Skin of body (tissue), 2 donors: ENCODE measurements around the gene SUDS3. TPM values are rescaled to one million over a fixed set of nuclear protein-coding genes. Genes with fewer than 3 reads are reported as not detected.
"Not testable (repeated sequence)": the region's sequence is repeated elsewhere in the genome, so short reads cannot be mapped to it uniquely, and the experiment has no call there.

Source experiments
- DNase-seq: peaks from one replicate; lab custom pipeline; 2025; lab: John Stamatoyannopoulos, UW
- total RNA-seq: library from RNA; depleted of rRNA; stranded (reverse); fragments of >200 nt; gene quantifications from one replicate; pipeline ENCODE4 v1.2.3, GENCODE V29; 2014

SUDS3 gene, protein sequence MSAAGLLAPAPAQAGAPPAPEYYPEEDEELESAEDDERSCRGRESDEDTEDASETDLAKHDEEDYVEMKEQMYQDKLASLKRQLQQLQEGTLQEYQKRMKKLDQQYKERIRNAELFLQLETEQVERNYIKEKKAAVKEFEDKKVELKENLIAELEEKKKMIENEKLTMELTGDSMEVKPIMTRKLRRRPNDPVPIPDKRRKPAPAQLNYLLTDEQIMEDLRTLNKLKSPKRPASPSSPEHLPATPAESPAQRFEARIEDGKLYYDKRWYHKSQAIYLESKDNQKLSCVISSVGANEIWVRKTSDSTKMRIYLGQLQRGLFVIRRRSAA
- 40.9 TPM for total RNA-seq

DNA sequence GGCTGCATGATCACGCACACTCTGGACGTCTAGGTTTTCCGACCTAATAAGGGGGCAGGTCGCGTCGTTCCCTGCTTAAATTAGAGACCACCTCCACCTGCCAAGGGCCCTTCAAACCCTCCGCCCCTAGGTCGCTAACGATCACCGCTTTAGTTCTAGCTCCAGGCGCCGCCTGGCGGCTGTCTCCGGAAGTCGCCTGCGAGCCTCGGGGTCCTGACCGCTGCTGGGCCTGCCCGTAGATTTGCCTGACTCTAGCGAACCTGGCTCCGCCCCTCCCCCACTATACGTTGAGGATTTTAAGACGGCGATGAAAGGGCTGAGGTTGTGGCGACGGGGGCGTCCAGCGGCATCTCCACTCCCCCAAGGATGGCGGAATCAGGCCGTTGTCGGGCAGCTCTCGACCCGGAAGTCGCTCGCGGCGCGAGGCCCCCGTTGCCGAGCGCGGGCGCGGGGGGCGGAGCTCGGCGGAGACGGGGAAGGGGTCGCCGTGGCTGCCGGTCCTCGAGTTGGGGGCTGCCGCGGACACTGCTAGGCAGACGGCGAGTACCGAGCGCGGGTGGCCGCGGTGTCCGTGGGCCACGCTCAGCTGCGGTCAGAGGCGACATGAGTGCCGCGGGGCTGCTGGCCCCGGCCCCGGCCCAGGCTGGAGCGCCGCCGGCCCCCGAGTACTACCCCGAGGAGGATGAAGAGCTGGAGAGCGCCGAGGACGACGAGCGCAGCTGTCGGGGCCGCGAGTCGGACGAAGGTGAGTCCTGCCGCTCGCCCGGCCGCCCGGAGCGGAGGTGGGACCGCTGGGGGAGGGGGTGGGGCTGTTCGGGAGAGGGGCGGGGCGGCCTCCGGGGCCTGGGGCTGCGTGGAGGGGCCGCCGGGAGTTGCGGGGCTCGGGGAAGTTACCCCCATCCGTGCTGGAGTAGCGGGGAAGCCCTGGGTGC, at the start of gene SUDS3:
Gene SUDS3 (plus strand): TSS at position 467 of the 932 bp plus-strand sequence. CDS start 137 bp downstream, at position 604.
- peak; percentile 87 for DNase-seq

DNA sequence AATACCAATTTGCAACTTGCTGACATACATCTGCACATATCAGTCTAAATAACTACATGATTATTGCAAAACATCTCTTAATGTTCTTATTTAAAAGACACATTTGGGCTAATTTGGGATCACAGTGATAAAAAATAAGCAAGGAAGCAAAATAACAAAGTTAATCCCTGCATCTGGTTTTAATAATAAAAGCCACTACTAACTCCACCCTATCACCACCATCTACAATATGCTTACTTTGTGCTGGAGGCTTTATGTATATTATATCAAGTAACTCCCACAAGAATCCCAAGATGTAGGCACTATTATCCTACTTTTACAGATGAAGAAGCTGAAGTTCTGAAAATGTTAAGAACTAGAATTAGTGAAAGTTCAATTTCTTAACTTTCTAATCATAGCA, 49.4 kb upstream of the SUDS3 start:
- peak; percentile 40 for DNase-seq

DNA sequence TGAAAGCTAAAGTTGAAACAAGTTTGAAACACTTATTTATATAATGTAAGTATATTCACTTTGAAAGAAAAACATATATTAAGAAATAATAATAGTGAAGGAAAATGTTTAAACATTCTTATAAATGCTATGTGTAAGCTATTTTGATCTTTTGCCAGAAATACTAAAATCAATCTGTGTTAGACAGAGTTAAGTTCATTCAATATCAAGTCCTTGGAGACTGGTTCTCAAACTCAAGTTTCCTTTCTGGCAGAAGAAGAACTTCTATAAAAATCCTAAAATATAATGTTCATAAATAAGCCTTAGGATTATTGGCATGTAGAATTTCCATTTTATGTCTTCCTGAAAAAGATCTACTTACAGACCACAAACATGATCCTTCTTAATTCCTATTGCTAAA, 49.0 kb upstream of the SUDS3 start:
- DNase-seq: peak; percentile 33

DNA sequence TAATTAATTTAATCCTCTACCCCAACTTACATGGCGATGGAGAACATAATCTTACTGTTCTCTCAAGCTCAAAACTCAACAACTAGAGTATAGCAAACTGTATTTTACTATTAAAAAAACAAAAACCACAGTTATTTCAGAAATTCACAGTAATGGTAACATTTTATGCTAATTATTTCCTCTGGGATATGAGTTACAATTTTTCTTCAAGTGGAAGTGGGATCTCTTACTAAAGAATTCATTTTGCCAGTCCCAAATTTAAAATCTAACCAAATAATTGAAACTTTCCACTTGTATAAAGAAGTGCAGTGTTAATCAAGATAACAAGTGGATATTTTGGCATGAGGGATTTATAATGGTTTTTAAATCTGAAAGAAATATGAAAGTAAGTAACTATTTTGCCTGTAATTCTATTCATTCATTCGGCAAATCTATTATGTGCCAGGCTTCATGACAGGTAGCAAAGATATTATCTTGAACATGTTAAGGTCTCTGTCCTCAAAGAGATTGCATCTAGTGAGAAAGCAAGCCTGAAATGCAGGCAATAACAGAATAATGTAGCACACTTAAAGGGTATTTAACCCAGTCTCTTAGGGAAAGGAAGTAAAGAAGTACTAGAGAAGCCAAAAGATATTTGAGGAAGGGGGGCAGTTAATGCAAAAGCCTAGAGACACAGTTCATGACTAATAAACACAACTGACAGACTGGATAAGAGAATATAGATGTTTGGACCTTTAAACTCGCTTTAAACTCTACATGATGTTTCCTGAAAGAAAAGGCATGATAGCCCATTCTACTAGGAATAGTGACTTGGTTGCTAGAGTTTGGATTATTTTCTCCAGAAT, 47.6 kb upstream of the SUDS3 start:
- DNase-seq: no peak

DNA sequence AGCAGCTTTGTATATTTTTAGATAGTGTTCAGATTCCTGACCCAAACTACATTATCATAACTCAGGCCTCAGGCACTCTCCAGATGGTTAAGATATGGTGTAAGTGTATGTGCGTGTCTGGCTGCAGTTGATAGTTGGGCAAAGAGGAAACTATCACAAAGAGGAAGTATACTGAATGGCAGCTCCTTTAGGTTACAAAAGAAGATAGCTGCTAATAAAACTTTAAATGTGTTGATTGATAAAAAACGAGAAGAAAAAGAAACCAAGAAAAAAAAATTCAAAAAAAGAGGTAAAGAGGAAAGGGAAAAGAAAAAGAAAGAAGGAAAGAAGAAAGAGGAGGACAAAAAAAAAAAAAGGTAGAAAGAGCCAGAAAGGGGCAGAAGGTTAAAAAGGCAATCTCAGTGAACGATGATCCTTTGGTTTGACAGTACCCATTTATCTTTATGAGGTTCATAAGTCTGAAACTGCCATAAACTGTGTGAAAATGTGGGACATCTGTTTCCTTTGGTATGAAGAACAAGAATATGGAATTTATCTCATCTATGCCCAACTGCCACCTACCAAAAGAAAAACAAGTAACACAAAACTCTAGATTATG, 45.8 kb upstream of the SUDS3 start:
- peak; percentile 11 for DNase-seq

DNA sequence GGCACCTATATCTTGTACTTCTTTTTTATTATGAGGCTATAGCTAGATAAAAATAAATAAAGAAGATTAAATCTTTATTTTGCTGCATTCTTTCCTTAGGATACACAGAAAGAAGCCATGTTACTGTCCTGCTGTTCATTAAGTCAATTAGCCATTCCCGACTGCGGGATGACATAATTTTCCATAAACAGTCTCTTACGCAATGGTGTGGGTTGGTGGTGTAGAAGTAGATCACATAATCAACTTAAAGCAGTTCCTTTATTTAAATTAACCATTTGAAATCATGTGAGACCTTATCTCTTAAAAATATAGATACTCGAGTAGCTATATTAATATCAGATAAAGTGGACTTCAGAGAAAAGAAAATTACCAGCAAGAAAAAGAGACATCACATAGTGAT, 43.8 kb upstream of the SUDS3 start:
- no peak for DNase-seq

DNA sequence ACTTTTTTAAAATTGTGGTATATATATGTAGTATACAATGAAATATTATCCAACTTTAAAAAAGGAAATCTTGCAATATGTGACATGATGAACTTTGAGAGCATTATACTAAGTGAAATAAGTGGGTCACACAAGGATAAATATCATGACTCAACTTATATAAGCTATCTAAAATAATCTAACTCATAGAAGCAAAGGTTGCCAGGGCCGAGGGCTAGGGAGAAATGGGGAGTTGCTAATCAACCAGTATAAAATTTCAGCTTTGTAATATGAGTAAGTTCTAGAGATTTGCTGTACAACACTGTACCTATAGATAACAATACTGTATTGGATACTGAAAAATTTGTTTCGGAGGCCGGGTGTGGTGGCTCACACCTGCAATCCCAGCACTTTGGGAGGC, 42.1 kb upstream of the SUDS3 start:
- DNase-seq: no peak

DNA sequence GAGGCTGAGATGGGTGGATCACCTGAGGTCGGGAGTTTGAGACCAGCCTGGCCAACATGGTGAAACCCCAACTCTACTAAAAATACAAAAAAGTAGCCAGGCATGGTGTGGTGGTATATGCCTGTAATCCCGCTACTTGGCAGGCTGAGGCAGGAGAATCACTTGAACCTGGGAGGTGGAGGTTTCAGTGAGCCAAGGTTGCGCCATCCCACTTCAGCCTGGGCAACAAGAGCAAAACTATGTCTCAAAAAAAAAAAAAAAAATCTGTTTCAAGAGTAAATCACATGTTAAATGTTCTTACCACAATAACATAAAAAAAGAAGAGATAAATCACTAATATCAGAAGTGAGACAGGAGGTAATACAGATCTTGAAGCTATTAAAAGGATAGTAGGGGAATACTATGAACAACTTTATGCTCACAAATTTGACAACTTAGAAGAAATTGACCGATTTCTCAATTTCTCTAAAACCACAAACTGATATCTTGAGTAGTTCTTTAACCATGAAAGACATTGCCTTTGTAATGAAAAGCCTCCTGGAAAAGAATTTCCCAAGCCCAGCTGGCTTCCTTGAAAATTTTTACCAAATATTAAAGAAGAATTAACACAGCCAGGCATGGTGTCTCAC, 41.3 kb upstream of the SUDS3 start:
- no peak for DNase-seq

DNA sequence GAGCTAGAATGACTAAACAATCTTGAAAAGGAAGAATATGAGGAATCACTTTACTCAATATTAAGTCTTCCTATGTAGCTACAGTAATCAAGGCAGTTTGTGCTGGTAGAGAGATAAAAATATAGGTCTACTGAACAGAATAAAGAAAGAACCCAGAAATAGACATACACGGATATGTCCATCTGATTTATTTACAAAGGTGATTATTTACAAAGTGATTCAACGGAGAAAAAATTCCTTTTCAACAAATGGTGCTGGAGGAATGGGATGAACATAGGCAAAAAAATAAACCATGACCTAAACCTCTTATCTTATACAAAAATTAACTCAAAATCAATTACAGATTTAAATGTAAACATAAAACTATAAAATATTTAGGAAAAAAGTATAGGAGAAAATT, 40.2 kb upstream of the SUDS3 start:
- DNase-seq: no peak

DNA sequence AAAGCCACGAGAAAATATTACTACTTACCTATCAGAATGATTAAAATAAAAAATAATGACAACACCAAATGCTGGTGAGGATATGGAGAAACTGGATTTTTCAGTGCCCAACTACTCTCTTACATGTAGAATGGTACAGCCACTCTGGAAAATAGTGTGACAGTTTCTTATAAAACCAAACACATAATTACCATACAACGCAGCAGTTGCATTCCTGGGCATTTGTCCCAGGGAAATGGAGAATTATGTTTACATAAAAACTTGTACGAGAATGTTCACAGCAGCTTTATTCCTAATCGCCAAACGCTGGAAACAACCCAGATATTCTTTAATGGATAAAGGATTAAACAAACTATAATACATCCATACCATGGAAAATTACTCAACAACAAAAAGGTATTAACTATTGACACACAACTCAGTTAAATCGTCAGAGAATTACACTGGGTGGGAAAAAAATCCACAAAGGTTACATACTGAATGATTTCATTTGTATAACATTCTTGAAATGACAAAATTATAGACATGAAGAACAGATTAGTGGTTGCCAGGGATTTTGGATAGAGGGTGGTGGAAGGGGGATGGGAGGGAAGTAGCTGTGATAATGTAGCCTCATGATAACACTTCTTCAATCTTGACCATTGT, 39.0 kb upstream of the SUDS3 start:
- peak; percentile 13 for DNase-seq

DNA sequence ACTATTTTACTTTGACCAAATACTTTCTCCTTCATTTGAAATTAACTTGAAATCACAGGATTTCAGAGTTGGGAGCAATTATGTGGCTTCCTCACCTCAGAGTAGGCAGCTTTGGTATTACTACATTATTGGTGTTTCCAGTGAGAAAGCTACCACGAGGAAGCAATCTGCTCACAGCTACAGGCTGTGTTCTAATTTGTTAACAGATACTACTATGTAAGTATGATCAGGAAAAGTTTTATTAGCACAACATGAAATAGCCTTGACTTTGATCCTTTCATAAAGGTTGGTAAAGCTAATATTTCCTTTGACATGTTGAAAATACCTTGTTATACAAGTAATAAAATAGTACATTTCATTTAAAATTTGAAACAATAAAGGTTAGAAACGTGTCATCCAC, 34.3 kb upstream of the SUDS3 start:
- DNase-seq: no peak

DNA sequence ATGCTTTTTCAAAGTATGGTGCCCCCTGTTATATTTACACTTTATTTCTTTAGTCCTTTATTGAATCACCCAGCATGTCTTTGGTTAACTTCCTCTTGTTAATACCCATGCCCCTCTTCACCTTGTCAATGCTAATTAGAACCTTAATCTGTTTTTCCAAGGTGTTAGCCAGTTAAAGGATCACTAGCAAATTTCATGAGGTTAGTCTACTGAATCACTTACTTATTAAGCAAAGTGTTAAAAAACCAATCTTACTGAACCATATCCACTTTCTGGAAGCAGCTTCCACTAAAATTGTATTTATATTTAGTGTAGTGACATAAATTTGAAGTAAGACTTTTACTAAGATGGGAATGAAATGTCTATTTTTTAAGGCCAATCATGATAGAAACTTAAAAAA, 31.5 kb upstream of the SUDS3 start:
- DNase-seq: no peak

DNA sequence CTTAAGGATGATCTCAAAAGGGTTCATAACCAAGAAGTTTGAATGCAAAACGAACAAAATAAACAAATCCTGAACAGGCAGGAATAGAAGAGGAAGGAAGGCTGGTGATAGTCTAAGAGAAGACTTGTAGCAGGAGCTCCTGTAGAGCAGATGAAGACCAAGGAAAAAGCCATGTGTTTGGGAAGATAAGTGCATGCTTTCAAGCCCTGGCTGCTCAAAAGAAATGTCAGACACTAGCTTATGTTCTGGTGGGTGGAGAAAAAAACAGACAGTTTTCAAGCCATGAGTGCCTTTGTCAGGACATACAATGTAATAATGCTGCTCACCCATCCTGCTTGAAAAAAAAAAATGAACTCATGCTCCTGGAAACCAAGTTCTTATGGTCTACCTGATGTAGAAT, 31.0 kb upstream of the SUDS3 start:
- DNase-seq: no peak

DNA sequence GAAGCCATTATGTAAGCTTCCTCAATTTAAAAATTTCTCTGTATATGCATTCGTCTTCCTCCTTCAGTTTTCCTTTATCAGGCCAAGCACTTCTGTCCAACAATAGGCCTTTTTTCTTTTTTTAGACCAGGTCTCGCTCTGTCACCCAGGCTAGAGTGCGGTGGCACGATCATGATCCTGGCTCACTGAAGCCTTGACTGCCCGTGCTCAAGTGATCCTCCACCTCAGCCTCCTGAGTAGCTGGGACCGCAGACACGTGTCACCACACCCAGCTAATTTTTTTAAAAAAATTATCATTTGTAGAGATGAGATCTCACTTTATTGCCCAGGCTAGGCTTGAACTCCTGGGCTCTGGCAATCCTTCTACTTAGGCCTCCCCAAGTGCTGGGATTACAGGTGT, 29.5 kb upstream of the SUDS3 start:
- no peak for DNase-seq

DNA sequence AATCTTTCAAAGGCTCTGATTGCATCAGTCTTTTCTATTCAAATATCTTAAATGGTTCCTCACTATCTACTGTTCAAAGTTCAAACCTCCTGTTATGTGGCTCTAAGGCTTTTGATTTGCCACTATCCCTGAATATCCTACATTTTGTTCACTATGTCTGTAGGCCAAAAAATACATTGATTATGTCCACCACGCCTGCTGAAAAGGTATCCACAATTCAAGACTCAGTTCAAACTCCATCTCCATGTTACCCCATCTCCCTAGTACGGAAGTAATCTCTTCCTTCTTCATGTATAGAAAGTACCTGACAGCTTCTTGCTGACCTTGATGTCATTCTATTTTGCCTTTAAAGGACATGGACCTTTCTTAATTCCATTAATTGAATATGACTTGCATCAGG, 28.4 kb upstream of the SUDS3 start:
- no peak for DNase-seq

DNA sequence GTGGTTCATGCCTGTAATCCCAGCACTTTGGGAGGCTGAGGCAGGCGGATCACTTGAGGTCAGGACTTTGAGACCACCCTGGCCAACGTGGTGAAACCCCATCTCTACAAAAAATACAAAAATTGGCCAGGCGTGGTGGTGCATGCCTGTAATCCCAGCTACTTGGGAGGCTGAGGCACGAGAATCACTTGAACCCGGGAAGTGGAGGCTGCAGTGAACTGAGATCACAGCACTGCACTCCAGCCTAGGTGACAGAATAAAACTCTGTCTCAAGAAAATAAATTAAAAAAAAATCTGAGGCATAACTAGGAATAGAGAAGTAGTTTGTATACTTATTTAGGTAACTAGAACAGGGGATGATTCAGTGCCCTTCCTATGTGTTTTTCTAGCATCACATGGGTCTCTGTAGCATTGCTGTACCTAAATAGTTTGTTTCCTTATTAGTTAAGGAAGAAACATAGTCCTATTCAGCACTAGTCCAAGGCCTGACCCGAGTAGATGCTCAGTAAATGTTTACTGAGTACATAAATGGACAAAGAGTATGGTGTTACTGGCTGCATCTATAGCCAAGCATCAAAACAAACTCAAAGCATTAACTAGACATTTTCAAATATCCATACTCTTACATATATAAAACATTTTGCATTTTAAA, 25.3 kb upstream of the SUDS3 start:
- DNase-seq: no peak

DNA sequence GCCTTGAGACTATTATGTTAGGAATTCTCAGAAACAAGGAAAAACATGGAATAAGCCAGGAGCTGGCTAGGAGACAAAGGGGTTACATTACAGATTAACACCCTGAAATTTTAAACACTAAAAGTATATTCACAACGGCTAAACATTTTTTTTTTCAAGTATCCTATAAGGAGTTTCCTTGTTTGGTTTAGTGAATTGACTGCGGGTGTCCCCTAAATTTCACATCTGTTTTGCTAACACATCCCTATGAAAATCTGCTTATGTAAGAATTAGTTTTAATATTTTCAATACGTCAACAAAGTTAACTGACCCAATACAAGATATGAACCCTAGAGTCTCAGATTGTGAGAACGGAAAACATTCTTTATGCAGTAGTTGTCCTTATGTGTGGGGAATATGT, 22.6 kb upstream of the SUDS3 start:
- no peak for DNase-seq

DNA sequence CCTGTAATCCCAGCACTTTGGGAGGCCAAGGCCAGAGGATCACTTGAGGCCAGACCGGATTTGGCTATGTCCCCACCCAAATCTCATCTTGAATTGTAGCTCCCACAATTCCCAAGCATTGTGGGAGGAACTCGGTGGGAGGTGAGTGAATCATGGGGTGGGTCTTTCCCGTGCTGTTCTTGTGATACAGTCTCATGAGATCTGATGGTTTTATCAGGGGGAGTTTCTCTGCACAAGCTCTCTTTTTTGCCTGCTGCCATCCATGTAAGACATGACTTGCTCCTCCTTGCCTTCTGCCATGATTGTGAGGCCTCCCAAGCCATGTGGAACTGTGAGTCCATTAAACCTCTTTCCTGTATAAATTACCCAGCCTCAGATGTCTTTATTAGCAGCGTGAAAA, 21.9 kb upstream of the SUDS3 start:
- DNase-seq: not testable (repeated sequence)

DNA sequence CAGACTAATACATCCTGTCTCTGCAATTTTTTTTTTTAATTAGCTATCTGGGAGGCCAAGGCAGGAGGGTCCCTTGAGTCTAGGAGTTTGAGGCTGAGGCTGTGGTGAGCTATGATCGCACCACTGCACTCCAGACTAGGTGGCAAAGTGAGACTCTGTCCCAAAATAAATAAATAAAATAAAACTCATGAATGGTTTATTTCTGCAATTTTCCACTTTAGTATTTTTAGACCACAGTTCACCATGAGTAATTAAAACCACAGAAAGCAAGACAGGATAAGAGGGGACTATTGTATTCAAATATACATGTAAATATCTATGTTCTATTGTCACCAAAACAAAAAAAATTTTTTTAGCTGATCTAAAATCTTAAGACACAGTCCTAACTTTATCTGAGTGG, 21.5 kb upstream of the SUDS3 start:
- DNase-seq: no peak

DNA sequence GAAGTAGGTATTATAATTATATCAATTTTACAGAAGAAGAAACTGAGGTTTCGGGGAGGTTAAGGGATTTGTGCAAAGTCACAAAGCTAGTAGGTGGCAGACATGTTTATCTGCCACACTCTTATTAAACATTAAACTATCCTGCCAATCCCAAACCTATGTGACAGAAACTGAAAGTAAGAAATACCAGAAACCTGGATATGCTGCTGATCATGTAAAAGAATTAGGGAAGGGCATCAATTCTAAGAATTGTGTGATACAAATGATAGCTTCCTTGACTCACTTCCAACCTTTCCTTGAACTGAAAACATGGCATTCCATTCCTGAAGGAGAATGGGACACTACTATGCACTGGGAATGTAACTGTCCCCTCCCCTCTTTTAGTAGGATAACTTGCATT, 20.5 kb upstream of the SUDS3 start:
- DNase-seq: no peak
